ENCODE results near the gene PRKCG. TPM values are rescaled to one million over a fixed set of nuclear protein-coding genes. Genes with fewer than 3 reads are reported as not detected.
"Not testable (repeated sequence)": the region's sequence is repeated elsewhere in the genome, so short reads cannot be mapped to it uniquely, and the experiment has no call there.

PRKCG gene
- not detected in 2 replicates for total RNA-seq
- 0.18 and 0.68 TPM in 2 replicates for polyA plus RNA-seq

DNA sequence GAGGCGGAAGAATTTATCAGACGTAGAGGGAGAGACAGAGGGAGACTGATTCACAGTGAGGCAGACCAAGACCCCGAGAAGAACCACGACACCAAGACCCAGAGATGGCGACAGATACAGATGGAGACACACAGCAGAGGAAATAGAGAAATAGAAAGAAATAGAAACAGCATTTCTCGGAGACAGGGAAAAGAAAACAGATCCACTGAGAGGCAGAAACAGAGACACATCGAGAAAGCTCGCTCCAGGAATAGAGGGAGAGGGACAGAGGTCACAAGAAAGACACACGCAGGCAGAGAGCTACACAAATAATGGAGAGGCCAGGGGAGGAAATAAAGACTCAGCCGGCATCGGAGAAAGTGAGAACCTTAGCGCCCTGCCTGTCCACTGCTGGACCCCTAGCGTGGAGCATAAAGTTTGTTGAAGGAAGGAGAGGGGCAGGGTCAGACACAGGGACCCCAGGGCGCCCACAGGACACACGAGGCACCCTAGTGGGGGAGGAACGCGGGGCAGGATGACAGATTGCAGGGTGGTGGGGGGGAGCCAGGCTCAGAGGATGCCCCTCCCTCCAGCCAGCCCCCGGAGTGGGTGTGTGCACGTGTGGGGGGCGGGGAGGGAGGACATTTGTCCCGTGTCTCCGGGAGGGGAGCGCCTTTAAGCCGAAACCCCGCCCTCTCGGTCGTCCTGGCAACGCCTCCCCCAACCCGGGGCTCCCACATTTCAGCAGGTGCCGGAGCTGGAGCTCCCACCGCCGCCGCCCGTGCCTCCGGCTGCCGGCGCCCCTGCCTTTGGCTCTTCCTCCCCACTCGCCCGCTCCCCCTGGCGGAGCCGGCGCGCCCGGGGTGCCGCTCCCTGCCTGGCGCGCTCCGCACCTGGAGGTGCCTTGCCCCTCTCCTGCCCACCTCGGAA is at the start of gene PRKCG:
TSS of gene PRKCG (plus strand) at position 716 of the 909 bp plus-strand sequence. CDS start 298 bp downstream, outside the sequence.
- 3% methylated on average over 29 of the region's 49 CpGs for WGBS (ENCODE audit: low lambda C conversion rate, missing lambda C conversion rate)
- peak; percentile 82 for DNase-seq (ENCODE audit: low spot score)
- TF ChIP-seq EZH2phosphoT487 (IDR thresholded peaks at IDR 0.05; ENCODE audit: low read depth, severe bottlenecking, unreplicated experiment), result no peak
- TF ChIP-seq, protein P1, sequence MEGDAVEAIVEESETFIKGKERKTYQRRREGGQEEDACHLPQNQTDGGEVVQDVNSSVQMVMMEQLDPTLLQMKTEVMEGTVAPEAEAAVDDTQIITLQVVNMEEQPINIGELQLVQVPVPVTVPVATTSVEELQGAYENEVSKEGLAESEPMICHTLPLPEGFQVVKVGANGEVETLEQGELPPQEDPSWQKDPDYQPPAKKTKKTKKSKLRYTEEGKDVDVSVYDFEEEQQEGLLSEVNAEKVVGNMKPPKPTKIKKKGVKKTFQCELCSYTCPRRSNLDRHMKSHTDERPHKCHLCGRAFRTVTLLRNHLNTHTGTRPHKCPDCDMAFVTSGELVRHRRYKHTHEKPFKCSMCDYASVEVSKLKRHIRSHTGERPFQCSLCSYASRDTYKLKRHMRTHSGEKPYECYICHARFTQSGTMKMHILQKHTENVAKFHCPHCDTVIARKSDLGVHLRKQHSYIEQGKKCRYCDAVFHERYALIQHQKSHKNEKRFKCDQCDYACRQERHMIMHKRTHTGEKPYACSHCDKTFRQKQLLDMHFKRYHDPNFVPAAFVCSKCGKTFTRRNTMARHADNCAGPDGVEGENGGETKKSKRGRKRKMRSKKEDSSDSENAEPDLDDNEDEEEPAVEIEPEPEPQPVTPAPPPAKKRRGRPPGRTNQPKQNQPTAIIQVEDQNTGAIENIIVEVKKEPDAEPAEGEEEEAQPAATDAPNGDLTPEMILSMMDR (IDR thresholded peaks at IDR 0.05; ENCODE audit: poor library complexity), result peak; percentile 38
- no peak for TF ChIP-seq EZH2 (IDR thresholded peaks at IDR 0.05; ENCODE audit: borderline replicate concordance)
- H3K36me3 ChIP-seq (replicated peaks; ENCODE audit: insufficient read depth, low read depth), result no peaks in the 10 kb centered on the region
- peaks cover 29% of the 10 kb centered on the region for H3K27me3 ChIP-seq
- H3K4me2 ChIP-seq, result peak within 1 kb of the TSS; percentile 86
- no peak within 1 kb of the TSS for H3K27ac ChIP-seq
- H3K9me3 ChIP-seq (ENCODE audit: low read depth), result no peaks in the 10 kb centered on the region
- H3K4me1 ChIP-seq (ENCODE audit: insufficient read depth), result peaks cover 8% of the 10 kb centered on the region
- no peaks in the 10 kb centered on the region for H4K20me1 ChIP-seq (ENCODE audit: insufficient read depth, poor library complexity, severe bottlenecking)
- H2AFZ ChIP-seq, result peak within 1 kb of the TSS; percentile 14
- no peaks in the 10 kb centered on the region for H3K9me2 ChIP-seq (replicated peaks; ENCODE audit: insufficient read depth)
- H3K4me3 ChIP-seq, result peak within 1 kb of the TSS; percentile 0
- H3K79me2 ChIP-seq, result no peaks in the 10 kb centered on the region

DNA sequence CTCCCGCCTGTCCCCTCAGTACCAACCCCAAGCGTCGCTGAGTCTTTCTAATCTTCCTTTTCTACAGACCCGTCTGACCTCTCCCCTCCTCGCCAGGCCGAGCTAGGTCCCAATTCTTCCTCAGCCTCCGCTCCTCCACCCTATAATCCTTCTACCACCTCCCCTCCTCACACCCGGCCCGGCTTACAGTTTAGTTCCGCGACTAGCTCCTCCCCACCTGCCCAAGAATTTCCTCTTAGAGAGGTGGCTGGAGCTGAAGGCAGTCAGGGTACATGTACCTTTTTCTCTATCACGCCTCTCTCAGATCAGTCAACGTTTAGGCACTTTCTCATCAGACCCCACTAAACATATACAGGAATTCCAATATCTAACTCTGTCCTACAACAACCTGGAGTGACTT is 49.1 kb upstream of the PRKCG start:
- not testable (repeated sequence) for H3K9me3 ChIP-seq (ENCODE audit: low read depth); H3K79me2 ChIP-seq; DNase-seq (ENCODE audit: low spot score); H3K36me3 ChIP-seq (replicated peaks; ENCODE audit: insufficient read depth, low read depth); H3K4me1 ChIP-seq (ENCODE audit: insufficient read depth); H3K4me2 ChIP-seq; H3K27ac ChIP-seq; H3K4me3 ChIP-seq; H2AFZ ChIP-seq; H4K20me1 ChIP-seq (ENCODE audit: insufficient read depth, poor library complexity, severe bottlenecking); H3K9me2 ChIP-seq (replicated peaks; ENCODE audit: insufficient read depth)
- 13% methylated on average over 6 of the region's 13 CpGs for WGBS (ENCODE audit: low lambda C conversion rate, missing lambda C conversion rate)
- H3K27me3 ChIP-seq, result peaks cover 24% of the 10 kb centered on the region

- H3K27me3 ChIP-seq; H3K4me3 ChIP-seq; H2AFZ ChIP-seq; H3K27ac ChIP-seq; H3K4me1 ChIP-seq (ENCODE audit: insufficient read depth); H3K4me2 ChIP-seq; DNase-seq (ENCODE audit: low spot score); H4K20me1 ChIP-seq (ENCODE audit: insufficient read depth, poor library complexity, severe bottlenecking); H3K36me3 ChIP-seq (replicated peaks; ENCODE audit: insufficient read depth, low read depth); H3K79me2 ChIP-seq; H3K9me3 ChIP-seq (ENCODE audit: low read depth); H3K9me2 ChIP-seq (replicated peaks; ENCODE audit: insufficient read depth): not testable (repeated sequence)
- 69% methylated on average over 5 of the region's 5 CpGs for WGBS (ENCODE audit: low lambda C conversion rate, missing lambda C conversion rate)
These were observed 43.6 kb upstream of the PRKCG start for GRCh38 chr19:53838446-53838845.

- not testable (repeated sequence) for H3K27ac ChIP-seq; H3K9me2 ChIP-seq (replicated peaks; ENCODE audit: insufficient read depth); H3K27me3 ChIP-seq; H3K9me3 ChIP-seq (ENCODE audit: low read depth); H3K4me2 ChIP-seq; H3K4me3 ChIP-seq; H3K4me1 ChIP-seq (ENCODE audit: insufficient read depth); H3K79me2 ChIP-seq; H2AFZ ChIP-seq; DNase-seq (ENCODE audit: low spot score); H3K36me3 ChIP-seq (replicated peaks; ENCODE audit: insufficient read depth, low read depth); H4K20me1 ChIP-seq (ENCODE audit: insufficient read depth, poor library complexity, severe bottlenecking)
- WGBS (ENCODE audit: low lambda C conversion rate, missing lambda C conversion rate), result 94% methylated on average over 12 of the region's 12 CpGs
These were observed 41.8 kb upstream of the PRKCG start for GRCh38 chr19:53840241-53840640.

DNA sequence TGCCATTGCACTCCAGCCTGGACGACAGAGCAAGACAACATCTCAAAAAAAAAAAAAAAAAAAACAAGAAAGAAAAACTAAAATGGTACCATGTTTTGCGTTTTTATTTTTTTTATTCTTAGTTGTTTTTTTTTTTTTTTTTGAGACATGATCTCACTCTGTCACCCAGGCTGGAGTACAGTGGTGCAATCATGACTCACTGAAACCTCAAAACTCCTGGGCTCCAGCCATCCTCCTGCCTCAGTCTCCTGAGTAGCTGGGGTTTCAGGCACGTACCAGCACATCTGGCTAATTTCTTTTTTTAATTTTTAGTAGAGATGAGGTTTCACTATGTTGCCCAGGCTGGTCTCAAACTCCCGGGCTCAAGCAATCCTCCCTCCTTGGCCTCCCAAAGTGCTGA is 41.1 kb upstream of the PRKCG start:
- H3K36me3 ChIP-seq (replicated peaks; ENCODE audit: insufficient read depth, low read depth); H3K4me2 ChIP-seq; H2AFZ ChIP-seq; H3K27me3 ChIP-seq; H3K79me2 ChIP-seq; H3K4me1 ChIP-seq (ENCODE audit: insufficient read depth); H3K9me3 ChIP-seq (ENCODE audit: low read depth); H3K9me2 ChIP-seq (replicated peaks; ENCODE audit: insufficient read depth); DNase-seq (ENCODE audit: low spot score); H4K20me1 ChIP-seq (ENCODE audit: insufficient read depth, poor library complexity, severe bottlenecking); H3K27ac ChIP-seq; H3K4me3 ChIP-seq: not testable (repeated sequence)
- 93% methylated on average over 4 of the region's 4 CpGs for WGBS (ENCODE audit: low lambda C conversion rate, missing lambda C conversion rate)

Measured in hepatocyte (in vitro differentiated cells).